ENCODE results near the gene EZH2. TPM values are rescaled to one million over a fixed set of nuclear protein-coding genes. Genes with fewer than 3 reads are reported as not detected.
A peak's percentile ranks its signal among the peaks of the same experiment; 100 is the strongest.

The EZH2 gene
- total RNA-seq, 1 donor from 2014 or later = 19.7 TPM

DNA sequence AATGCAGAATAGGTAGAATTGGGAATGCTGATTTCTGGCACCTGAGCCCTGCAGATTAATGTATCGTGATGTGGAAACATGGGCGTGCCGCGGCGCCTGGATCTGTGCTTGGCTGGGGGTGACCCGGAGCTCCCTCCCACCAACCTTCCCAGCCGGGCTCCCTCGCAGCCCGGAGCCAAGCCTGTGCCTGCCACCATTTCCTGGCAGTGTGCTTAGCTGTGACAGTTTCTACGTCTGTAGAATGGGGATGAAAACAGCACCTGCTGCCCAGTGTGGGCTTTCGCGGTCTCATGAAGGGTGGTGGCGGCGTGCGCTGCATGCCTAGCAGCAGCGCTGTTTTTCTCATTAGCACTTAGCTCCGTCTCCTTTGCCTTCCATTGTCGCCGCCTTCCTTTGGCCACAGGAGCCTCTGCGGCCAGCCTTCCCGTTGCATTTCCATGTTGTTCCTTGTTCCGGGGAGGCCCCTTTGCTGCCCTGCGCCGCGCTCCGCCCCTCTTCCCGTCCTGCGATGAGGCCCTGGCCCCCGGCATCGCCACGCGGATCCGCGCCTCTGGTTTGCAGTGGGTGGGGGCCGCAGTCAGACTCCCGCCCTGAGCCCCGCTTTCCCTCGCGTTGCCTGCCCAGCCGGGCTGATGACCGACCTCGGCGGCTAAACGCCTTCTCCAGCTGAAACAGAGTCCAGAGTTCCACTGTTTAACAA, 101.2 kb downstream of the EZH2 start:
- Histone ChIP-seq H3K36me3 (ENCODE audit: control insufficient read depth, insufficient read depth, low read length) (no peaks in the 10 kb centered on the region), H3K4me3 (ENCODE audit: low read depth, low read length) (peak overlapping the region; percentile 9), H3K27me3 (ENCODE audit: control insufficient read depth, insufficient read depth, low read length) (no peaks in the 10 kb centered on the region)
- TF ChIP-seq, protein P1, sequence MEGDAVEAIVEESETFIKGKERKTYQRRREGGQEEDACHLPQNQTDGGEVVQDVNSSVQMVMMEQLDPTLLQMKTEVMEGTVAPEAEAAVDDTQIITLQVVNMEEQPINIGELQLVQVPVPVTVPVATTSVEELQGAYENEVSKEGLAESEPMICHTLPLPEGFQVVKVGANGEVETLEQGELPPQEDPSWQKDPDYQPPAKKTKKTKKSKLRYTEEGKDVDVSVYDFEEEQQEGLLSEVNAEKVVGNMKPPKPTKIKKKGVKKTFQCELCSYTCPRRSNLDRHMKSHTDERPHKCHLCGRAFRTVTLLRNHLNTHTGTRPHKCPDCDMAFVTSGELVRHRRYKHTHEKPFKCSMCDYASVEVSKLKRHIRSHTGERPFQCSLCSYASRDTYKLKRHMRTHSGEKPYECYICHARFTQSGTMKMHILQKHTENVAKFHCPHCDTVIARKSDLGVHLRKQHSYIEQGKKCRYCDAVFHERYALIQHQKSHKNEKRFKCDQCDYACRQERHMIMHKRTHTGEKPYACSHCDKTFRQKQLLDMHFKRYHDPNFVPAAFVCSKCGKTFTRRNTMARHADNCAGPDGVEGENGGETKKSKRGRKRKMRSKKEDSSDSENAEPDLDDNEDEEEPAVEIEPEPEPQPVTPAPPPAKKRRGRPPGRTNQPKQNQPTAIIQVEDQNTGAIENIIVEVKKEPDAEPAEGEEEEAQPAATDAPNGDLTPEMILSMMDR (IDR thresholded peaks at IDR 0.05; ENCODE audit: insufficient read depth, low read length, poor library complexity, severe bottlenecking) = no peak
- DNase-seq (ENCODE audit: low read depth) = no peak

DNA sequence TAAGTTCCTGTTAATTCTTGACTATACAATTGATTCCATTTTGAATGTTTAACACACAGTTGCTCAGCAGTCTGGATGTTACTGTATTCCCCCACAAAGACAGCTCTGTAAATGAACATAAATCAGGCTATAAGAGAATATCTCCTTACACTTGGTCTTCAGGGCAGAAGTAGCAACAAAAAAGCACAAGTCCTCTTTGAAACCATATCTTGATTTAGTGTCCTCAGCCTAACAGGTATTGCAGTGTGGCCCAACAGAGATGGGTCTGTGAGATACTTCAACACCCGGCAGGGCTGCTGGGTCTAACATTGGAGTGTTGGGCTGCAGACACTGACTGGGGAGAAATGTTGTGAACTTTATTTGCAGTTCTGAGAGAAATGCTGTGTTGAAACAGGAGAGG, 109.6 kb downstream of the EZH2 start:
- TF ChIP-seq, protein P1 (IDR thresholded peaks at IDR 0.05; ENCODE audit: insufficient read depth, low read length, poor library complexity, severe bottlenecking) = no peak
- H3K36me3 ChIP-seq (ENCODE audit: control insufficient read depth, insufficient read depth, low read length) = no peaks in the 10 kb centered on the region
- no peak for DNase-seq (ENCODE audit: low read depth)
- H3K4me3 ChIP-seq (ENCODE audit: low read depth, low read length) = no peak overlapping the region
- H3K27me3 ChIP-seq (ENCODE audit: control insufficient read depth, insufficient read depth, low read length) = no peaks in the 10 kb centered on the region

DNA sequence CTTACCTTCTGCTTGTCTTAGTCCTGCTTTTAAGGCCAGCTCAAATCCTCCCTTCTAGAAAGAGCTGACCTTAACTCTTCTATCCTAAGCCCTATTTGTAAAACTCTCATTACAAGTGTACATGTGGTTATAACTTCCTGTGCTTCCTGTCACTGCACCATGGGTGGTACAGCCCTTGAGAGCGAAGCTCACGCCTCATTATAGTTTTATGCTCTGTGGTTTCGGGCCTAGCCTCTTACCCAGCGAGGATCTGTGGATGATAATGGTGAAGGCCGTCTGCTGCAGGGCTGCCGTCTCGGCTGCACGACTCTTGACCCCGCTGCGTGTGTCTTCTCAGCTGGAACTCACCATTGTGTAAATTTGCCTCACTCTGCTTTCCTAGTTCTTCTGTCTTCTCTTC, 110.8 kb downstream of the EZH2 start:
- TF ChIP-seq, protein P1 (IDR thresholded peaks at IDR 0.05; ENCODE audit: insufficient read depth, low read length, poor library complexity, severe bottlenecking) = no peak
- H3K4me3 ChIP-seq (ENCODE audit: low read depth, low read length) = no peak overlapping the region
- no peaks in the 10 kb centered on the region for H3K27me3 ChIP-seq (ENCODE audit: control insufficient read depth, insufficient read depth, low read length)
- H3K36me3 ChIP-seq (ENCODE audit: control insufficient read depth, insufficient read depth, low read length) = no peaks in the 10 kb centered on the region
- peak; percentile 12 for DNase-seq (ENCODE audit: low read depth)

DNA sequence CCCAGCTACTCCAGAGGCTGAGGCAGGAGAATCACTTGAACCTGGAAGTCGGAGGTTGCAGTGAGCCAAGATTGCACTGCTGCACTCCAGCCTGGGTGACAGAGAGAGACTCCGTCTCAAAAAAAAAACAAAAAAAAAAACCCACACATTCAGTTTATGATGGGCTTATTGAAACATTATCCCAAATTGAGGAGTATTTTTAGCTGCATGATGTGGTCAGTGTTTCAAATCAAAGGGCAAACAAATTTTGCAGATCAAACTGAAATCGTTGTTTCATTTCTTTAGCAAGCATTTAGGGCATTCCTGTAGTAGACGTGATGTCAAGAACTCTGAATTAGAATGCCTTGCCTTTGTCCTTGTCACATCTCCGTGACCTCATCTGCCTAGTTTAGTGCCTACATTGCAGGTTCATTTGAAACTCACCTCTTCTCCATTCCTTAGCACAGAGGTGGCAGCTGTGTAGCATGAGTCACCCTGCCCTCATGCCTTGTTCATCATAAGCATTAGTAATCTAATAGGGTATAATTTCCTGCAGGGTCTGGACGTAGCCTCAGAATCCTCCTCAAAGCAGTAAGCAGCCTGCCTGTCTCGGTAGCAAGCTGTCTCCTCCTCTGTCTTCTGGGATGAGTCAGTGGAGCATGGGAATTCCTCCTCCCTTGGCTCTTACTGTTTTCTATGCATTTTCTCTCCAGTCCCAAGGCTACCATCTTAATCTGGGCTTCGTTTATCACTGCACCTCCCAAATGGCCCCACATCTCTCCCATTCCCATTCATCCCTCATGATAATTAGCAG, 111.6 kb downstream of the EZH2 start:
- TF ChIP-seq, protein P1 (IDR thresholded peaks at IDR 0.05; ENCODE audit: insufficient read depth, low read length, poor library complexity, severe bottlenecking) = no peak
- DNase-seq (ENCODE audit: low read depth) = peak; percentile 90
- no peaks in the 10 kb centered on the region for H3K27me3 ChIP-seq (ENCODE audit: control insufficient read depth, insufficient read depth, low read length)
- no peak overlapping the region for H3K4me3 ChIP-seq (ENCODE audit: low read depth, low read length)
- H3K36me3 ChIP-seq (ENCODE audit: control insufficient read depth, insufficient read depth, low read length) = no peaks in the 10 kb centered on the region

DNA sequence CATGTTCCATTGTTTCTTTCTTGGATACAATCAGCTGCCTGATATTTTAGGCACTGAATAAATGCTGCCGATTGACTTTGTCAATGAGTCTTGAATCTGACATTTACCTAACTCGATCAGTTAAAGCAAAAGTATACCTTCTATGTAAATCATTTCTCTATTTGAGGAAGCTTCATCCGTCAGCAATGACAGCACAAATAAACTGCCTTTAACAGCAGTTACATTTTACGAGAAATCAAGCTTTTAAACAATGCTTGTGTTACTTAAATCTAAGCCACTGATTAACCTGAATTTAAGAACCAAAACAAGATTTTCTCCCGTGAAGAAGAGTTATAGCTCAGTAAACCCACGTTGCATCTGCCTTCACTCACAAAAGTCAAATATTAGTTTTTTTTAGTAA, 114.1 kb downstream of the EZH2 start:
- Histone ChIP-seq H3K27me3 (ENCODE audit: control insufficient read depth, insufficient read depth, low read length) (no peaks in the 10 kb centered on the region), H3K36me3 (ENCODE audit: control insufficient read depth, insufficient read depth, low read length) (no peaks in the 10 kb centered on the region), H3K4me3 (ENCODE audit: low read depth, low read length) (no peak overlapping the region)
- TF ChIP-seq, protein P1 (IDR thresholded peaks at IDR 0.05; ENCODE audit: insufficient read depth, low read length, poor library complexity, severe bottlenecking) = no peak
- DNase-seq (ENCODE audit: low read depth) = no peak

Data from kidney epithelial cell (primary cell).